ENCODE results near the gene BORCS6. TPM values are rescaled to one million over a fixed set of nuclear protein-coding genes. Genes with fewer than 3 reads are reported as not detected.
A peak's percentile ranks its signal among the peaks of the same experiment; 100 is the strongest.

Gene BORCS6
- total RNA-seq, 1 donor = 9.4 TPM

- no peaks in the 10 kb centered on the region for H3K27me3 ChIP-seq (ENCODE audit: insufficient read depth, low read length)
- DNase-seq (ENCODE audit: insufficient read length, low spot score, missing footprints) = peak; percentile 98
- peak within 1 kb of the TSS; percentile 96 for H3K4me3 ChIP-seq (ENCODE audit: insufficient read depth, low read length)
- no peaks in the 10 kb centered on the region for H3K9me3 ChIP-seq (ENCODE audit: low read depth, low read length)
- H3K36me3 ChIP-seq (ENCODE audit: insufficient read depth, low read length) = peaks cover 4% of the 10 kb centered on the region
- no peak for TF ChIP-seq CTCF (IDR thresholded peaks at IDR 0.05; ENCODE audit: extremely low read depth, low read depth, low read length)
- H3K4me1 ChIP-seq (ENCODE audit: insufficient read depth, low read length) = peaks cover 17% of the 10 kb centered on the region
- H3K4me2 ChIP-seq (ENCODE audit: insufficient read depth, low read length) = peak within 1 kb of the TSS; percentile 98
- H2AFZ ChIP-seq (ENCODE audit: low read length) = peak within 1 kb of the TSS; percentile 97
- H3K79me2 ChIP-seq (ENCODE audit: insufficient read depth, low read length) = peaks cover 29% of the 10 kb centered on the region
- no peaks in the 10 kb centered on the region for H4K20me1 ChIP-seq (ENCODE audit: insufficient read depth, low read length)
- peak within 1 kb of the TSS; percentile 90 for H3K27ac ChIP-seq (ENCODE audit: low read depth, low read length)
These were observed 20.2 kb upstream of the BORCS6 start, which contains the start of gene AURKB for GRCh38 chr17:8209907-8210760. Gene AURKB, minus strand, starts transcription at chr17:8210575. Its CDS starts 351 bp downstream, at chr17:8210224.

- H2AFZ ChIP-seq (ENCODE audit: low read length) = no peak overlapping the region
- H3K36me3 ChIP-seq (ENCODE audit: insufficient read depth, low read length) = peaks cover 11% of the 10 kb centered on the region
- no peaks in the 10 kb centered on the region for H3K27me3 ChIP-seq (ENCODE audit: insufficient read depth, low read length)
- no peaks in the 10 kb centered on the region for H3K9me3 ChIP-seq (ENCODE audit: low read depth, low read length)
- H4K20me1 ChIP-seq (ENCODE audit: insufficient read depth, low read length) = no peaks in the 10 kb centered on the region
- DNase-seq (ENCODE audit: insufficient read length, low spot score, missing footprints) = no peak
- peaks cover 29% of the 10 kb centered on the region for H3K79me2 ChIP-seq (ENCODE audit: insufficient read depth, low read length)
- no peak overlapping the region for H3K4me3 ChIP-seq (ENCODE audit: insufficient read depth, low read length)
- TF ChIP-seq CTCF (IDR thresholded peaks at IDR 0.05; ENCODE audit: extremely low read depth, low read depth, low read length) = no peak
- H3K4me1 ChIP-seq (ENCODE audit: insufficient read depth, low read length) = peaks cover 17% of the 10 kb centered on the region
- H3K4me2 ChIP-seq (ENCODE audit: insufficient read depth, low read length) = no peak overlapping the region
- H3K27ac ChIP-seq (ENCODE audit: low read depth, low read length) = no peak overlapping the region
These were observed 16.6 kb upstream of the BORCS6 start for GRCh38 chr17:8206536-8206935.

- H3K4me2 ChIP-seq (ENCODE audit: insufficient read depth, low read length) = no peak overlapping the region
- DNase-seq (ENCODE audit: insufficient read length, low spot score, missing footprints) = peak; percentile 65
- no peaks in the 10 kb centered on the region for H3K9me3 ChIP-seq (ENCODE audit: low read depth, low read length)
- no peaks in the 10 kb centered on the region for H3K27me3 ChIP-seq (ENCODE audit: insufficient read depth, low read length)
- H3K27ac ChIP-seq (ENCODE audit: low read depth, low read length) = no peak overlapping the region
- no peak overlapping the region for H3K4me3 ChIP-seq (ENCODE audit: insufficient read depth, low read length)
- peaks cover 29% of the 10 kb centered on the region for H3K79me2 ChIP-seq (ENCODE audit: insufficient read depth, low read length)
- H3K4me1 ChIP-seq (ENCODE audit: insufficient read depth, low read length) = peaks cover 15% of the 10 kb centered on the region
- TF ChIP-seq CTCF (IDR thresholded peaks at IDR 0.05; ENCODE audit: extremely low read depth, low read depth, low read length) = no peak
- peaks cover 11% of the 10 kb centered on the region for H3K36me3 ChIP-seq (ENCODE audit: insufficient read depth, low read length)
- H4K20me1 ChIP-seq (ENCODE audit: insufficient read depth, low read length) = no peaks in the 10 kb centered on the region
- H2AFZ ChIP-seq (ENCODE audit: low read length) = no peak overlapping the region
These were observed 15.0 kb upstream of the BORCS6 start for GRCh38 chr17:8204761-8205555.
